Uterus (tissue), 2 donors: ENCODE data around the gene GAS5.

Source experiments
- POLR2A ChIP-seq, 2 donors: fragments of 450-650 bp; IDR thresholded peaks; one replicate each; pipeline ENCODE4 v1.6.1; 2016; ENCODE audit warnings: antibody characterized with exemption in 2 of 2, mild to moderate bottlenecking in 1 of 2, moderate library complexity in 1 of 2
- TF ChIP-seq, protein P1 (sequence below), 4 experiments: fragments of 200-600 bp in 2 of 4; fragments of 450-650 bp in 2 of 4; sonication (generic) in 2 of 4; IDR thresholded peaks; one replicate each; pipeline ENCODE4 v1.5.1; 2016 to 2019; ENCODE audit warnings: antibody characterized with exemption in 4 of 4, mild to moderate bottlenecking in 2 of 4, moderate library complexity in 1 of 4

DNA sequence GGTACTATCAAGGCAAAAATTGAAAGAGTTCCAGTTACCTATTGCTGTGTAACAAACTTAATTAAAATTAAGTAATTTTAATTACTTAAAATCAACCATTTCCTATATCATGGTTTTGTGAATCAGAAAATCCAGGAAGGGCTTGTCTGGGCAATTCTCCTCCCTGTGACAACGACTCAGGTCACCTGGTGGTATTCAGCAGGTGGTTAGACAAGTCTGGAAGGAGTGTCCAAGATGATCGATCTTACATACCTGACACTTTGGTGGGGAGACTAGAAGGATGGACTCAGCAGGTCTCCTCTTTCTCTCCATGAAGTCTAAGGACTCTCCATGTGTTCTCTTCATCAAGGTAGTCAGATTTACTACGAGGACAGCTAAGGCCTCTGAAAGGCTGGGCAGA is 26.4 kb upstream of the GAS5 start:
- TF ChIP-seq, protein P1, sequence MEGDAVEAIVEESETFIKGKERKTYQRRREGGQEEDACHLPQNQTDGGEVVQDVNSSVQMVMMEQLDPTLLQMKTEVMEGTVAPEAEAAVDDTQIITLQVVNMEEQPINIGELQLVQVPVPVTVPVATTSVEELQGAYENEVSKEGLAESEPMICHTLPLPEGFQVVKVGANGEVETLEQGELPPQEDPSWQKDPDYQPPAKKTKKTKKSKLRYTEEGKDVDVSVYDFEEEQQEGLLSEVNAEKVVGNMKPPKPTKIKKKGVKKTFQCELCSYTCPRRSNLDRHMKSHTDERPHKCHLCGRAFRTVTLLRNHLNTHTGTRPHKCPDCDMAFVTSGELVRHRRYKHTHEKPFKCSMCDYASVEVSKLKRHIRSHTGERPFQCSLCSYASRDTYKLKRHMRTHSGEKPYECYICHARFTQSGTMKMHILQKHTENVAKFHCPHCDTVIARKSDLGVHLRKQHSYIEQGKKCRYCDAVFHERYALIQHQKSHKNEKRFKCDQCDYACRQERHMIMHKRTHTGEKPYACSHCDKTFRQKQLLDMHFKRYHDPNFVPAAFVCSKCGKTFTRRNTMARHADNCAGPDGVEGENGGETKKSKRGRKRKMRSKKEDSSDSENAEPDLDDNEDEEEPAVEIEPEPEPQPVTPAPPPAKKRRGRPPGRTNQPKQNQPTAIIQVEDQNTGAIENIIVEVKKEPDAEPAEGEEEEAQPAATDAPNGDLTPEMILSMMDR (IDR thresholded peaks at IDR 0.05) = no peak
- TF ChIP-seq POLR2A (IDR thresholded peaks at IDR 0.05) = no peak
